NCI-H1417 (cell line): ENCODE results near the gene PROSER3.

Source experiments
- DNase-seq, 3 experiments: peaks; one replicate each; lab custom pipeline; 2025; lab: John Stamatoyannopoulos, UW

PROSER3 gene

DNA sequence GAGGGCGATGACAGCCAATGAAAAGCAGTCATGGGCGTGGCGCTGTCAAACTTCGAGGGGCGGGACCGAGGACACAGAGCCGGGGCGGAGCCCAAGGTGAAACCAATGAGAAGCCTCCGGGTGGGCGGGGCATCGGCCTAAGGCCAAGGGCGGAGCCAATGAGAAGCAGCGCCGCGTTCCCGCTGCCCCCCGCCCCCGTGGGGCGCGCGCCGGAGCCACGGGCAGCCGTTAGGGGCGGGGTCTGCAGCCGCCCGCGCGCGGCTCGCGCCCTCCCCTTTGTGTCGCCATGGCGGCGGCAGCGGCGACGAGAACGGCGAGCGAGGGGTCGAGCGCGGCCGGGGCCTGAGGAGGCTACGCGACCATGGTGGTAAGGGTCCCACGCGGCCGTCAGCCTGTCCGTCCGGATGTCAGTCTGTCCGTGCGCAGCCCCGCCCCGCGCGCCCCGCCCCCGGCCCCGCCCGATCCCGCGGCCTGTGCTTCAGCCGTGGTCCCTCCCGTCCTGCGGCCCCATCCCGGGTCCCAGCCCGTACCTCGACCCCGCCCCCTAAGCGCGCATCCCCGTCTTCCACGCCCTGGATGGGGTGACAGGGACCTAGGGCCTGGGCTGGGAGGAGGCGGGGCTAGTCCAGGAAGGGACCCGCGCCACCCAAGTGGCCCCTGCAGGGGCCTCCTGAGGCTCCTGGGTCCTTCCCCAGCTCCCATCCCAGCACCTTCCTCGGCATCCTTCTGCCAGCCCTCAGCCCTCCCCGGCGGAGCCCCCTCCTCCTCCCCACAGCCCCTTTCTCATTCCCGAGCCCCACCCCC, 17.5 kb downstream of the PROSER3 start, which contains the start of gene ARHGAP33:
Gene ARHGAP33 (plus strand): TSS at position 267 of the 804 bp plus-strand sequence. CDS start 95 bp downstream, at position 362.
- peak; percentile 96 to 100 (median 99) for DNase-seq

DNA sequence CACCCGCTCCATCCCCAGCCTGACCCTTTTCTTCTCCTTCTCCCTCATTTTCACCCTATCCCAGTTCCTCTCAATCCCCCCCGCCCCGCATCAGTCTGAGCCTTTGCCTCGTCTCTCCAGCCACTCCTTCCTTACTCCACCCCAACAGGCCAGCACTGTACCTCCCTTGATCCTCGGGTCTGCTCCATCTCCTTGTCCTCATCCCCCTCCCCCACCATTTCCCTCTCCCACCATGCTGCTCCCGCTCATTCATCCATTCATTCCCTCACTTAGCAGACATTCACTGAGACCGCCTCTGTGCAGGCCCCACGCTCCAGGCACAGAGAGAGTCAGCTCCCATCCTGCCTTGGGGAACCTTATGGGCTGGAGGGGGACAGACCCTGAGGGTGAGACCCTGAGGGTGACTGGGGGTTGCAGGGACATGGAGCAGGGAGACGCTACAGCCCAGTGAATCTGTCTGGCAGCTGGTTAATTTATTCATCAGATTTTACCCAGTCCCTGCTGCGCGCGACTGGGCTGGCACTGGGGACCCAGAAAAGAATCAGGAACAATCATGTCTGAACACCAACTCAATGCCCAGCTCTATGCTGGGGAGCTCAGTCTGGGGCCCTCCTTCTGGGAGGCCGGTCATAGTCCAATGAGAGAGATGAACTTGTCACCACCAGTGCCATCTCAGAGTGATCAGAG, 18.3 kb downstream of the PROSER3 start:
- peak in 2 of 3 experiments; percentile 44 to 45 for DNase-seq

DNA sequence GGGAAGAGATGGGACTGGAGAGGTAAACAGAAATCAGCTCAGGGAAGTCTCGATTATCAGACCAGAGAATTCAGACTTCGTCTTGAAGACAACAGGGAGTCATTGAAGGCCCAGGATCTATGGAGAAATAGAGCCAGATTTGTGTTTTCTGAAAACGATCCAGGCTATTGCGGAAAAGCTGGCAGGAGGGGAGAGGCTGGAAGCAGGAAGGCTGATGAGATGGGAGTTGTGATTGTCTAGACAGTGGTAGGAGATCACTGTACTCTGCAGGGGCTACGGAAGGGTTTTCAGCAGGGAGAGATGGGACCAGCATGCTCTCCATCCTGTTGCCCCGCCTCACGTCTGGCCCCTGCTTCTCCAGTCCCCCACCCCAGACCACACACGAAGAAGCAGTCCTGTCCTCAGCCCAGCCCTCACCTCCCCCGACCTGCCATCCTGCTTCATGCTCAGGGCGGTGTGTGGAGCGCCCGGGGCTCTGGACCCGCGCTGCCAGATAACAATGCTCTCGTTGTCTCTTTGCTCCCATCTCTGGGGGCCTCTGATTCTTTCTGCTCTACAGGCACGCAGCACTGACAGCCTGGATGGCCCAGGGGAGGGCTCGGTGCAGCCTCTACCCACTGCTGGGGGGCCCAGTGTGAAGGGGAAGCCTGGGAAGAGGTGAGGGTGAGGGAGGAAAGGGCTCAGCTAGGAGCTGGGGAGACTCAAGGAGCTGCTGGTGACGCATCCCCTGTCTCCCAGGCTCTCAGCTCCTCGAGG, 19.3 kb downstream of the PROSER3 start:
- no peak for DNase-seq

DNA sequence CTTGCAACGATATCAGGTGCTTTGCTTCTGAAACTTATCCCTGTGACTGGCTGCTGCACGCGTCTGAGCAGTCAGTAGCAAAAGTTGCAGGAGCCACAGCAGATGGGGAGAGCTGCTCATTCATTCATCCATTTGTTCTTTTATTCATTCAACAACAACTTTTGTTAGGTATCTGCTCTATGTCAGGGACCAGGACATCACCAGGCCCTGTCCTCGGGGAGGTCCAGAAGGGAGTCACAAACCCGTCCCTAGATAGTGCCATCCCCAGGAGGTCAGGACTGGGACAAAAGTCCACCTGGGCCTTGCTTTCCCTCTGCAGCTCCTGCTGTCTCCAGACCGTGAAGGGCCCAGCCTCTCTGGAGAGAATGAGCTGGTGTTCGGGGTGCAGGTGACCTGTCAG, 20.0 kb downstream of the PROSER3 start:
- no peak for DNase-seq

DNA sequence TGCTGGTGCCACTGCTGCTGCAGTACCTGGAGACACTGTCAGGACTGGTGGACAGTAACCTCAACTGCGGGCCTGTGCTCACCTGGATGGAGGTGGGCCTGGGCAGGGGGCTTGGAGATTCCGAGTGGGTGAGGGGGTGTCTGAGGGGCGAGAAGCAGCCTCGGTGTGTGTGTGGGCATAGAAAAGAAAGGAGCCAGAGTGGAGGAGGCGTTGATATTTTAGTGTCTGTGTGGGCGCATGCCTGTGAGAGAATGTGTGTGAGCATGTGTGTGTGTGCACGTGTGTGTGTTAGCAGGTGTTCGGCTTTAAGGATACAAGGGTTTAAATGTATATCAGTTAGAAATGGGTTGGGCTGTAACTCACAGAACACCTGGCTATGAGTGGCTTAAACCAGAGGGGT, 21.1 kb downstream of the PROSER3 start:
- DNase-seq = no peak

DNA sequence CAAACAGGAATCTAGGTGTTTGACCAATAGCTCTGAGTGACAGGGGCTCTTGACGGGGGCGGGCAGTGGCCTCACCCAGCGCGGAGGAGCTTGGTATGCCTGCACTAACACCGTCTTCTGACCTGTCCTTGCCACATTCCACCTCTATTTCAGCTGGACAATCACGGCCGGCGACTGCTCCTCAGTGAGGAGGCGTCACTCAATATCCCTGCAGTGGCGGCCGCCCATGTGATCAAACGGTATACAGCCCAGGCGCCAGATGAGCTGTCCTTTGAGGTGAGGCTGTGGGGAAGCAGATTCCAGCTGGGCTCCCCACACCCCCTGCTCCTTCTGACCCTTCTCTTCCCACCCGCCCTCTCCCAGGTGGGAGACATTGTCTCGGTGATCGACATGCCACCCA, 22.1 kb downstream of the PROSER3 start:
- no peak for DNase-seq

DNA sequence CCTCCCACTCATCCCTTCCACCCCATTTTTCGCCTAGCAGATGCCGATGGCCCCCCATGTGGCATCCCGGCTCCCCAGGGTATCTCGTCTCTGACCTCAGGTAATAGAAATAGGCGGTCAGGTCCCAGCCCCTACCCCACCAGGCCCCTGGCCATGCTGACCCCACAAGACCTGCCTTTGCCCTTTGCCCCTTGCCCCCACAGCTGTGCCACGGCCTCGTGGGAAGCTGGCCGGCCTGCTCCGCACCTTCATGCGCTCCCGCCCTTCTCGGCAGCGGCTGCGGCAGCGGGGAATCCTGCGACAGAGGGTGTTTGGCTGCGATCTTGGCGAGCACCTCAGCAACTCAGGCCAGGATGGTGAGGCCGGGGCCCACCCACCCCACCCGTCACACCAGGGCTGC, 22.7 kb downstream of the PROSER3 start:
- DNase-seq = no peak

DNA sequence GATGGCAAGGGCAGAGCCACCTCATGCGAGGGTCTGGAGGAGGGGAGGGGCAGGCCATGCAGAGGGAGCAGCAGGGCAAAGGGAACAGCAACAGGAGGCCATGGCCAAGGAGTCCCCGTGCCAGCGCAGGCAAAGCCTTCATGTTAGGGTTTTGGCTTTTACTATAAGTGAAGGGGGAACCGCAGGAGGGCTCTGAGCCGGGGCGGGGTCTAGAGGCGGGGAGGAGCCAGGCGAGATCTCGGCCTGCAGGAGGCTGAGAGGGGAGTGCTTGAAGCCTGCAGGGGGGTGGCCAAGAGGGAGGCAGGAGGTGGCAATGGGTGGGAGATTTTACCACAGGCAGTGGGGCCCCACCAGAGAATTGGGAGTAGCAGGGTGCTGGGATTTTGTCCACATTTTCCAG, 23.7 kb downstream of the PROSER3 start:
- DNase-seq = no peak

DNA sequence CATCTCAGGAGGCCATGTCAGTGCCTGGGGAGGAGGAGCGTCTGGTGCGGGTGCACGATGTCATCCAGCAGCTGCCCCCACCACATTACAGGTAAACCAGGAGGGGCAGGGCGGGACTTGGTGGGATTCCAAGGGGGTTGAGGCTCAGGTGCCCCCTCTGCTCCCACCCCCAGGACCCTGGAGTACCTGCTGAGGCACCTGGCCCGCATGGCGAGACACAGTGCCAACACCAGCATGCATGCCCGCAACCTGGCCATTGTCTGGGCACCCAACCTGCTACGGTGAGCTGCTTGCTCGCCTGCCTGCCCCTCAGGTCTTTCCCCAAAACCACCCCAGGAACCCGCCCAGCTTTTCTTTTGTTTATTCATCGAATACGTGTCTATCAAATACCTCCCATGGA, 24.6 kb downstream of the PROSER3 start:
- DNase-seq = no peak

DNA sequence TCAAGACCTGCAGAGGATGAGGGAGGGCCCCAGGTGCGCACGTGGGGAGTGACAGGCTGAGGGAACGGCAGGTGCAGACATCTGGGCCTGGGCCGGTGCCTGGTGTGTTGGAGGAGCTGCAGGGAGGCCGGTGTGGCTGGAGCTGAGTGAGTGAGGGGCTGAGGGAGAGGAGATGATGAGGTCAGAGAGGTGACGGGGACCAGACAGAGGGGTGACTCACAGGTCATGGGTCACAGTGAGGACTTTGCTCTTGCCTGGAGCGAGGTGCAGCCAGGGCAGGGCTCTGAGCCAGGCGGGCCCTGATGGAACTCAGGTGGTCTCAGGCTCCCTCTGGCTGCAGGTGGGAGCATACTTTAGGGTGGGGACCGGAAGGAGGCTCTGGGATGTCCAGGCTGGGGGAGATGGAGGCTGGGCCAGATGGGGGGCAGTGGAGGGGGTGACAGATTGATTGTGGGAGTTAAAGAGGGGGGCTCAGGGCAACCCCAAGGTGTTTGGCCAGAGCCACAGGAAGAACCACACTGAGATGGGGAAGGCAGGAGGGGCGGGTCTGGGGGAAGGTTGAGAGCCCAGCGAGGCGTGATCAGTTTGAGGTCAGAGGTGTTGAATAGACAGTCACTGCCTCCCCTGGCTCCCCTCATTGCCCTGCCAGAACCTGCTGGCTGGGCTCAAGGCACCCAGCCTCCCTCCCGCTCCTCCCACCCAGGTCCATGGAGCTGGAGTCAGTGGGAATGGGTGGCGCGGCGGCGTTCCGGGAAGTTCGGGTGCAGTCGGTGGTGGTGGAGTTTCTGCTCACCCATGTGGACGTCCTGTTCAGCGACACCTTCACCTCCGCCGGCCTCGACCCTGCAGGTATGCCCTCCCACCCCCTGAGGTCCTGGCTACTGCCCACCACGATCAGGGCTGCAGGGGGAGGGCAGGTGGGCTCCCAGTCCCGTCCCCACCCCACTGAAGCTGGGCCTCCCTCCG, 25.8 kb downstream of the PROSER3 start:
- DNase-seq = no peak

DNA sequence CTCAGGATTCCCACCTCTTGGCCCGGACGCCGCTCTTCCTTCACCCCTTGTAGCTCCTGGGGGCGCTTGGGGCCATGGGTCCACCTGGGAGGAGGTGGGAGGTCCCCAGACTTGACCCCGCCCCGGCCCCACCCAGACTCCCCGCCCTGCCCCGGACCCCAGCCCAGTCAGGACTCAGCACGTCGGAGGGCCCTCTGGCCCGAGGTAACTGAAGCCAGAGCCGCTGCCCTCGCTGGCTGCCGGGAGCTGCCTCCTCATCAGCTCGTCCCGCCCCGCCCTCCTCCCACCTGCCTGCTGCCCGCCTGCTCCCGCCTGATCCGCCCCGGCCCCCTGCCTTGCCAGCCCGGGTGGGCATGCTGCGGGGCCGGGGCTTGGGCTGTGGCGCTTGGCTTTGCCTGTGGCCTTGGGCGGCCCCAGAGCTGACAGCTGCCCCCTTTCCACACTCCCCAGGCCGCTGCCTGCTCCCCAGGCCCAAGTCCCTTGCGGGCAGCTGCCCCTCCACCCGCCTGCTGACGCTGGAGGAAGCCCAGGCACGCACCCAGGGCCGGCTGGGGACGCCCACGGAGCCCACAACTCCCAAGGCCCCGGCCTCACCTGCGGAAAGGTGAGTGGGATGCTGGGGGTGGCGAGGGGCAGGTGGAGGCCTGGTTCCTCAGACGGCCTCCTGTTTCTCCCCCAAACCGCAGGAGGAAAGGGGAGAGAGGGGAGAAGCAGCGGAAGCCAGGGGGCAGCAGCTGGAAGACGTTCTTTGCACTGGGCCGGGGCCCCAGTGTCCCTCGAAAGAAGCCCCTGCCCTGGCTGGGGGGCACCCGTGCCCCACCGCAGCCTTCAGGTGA, 26.7 kb downstream of the PROSER3 start:
- no peak for DNase-seq

DNA sequence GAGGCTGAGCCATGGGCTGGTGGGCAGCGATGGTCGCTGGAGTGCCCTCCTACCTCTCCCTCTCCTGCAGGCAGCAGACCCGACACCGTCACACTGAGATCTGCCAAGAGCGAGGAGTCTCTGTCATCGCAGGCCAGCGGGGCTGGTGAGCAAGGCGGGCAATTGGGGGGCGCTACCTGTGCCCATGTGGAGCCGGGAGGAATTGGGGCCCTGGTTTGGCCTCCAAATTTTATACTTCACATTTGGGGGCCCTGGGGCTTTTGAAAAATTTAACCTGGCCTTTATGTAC, 27.3 kb downstream of the PROSER3 start:
- DNase-seq = no peak

DNA sequence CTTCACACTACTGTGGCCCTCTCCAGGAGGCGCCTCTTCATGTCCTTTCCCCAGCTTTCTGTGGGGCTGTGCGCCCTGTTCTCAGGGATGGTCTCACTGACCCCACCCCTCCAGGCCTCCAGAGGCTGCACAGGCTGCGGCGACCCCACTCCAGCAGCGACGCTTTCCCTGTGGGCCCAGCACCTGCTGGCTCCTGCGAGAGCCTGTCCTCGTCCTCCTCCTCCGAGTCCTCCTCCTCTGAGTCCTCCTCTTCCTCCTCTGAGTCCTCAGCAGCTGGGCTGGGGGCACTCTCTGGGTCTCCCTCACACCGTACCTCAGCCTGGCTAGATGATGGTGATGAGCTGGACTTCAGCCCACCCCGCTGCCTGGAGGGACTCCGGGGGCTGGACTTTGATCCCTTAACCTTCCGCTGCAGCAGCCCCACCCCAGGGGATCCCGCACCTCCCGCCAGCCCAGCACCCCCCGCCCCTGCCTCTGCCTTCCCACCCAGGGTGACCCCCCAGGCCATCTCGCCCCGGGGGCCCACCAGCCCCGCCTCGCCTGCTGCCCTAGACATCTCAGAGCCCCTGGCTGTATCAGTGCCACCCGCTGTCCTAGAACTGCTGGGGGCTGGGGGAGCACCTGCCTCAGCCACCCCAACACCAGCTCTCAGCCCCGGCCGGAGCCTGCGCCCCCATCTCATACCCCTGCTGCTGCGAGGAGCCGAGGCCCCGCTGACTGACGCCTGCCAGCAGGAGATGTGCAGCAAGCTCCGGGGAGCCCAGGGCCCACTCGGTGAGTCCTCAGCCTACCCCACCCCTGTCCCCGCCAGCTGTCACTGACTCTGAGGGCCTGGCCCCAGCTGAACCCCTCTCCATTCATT, 28.6 kb downstream of the PROSER3 start:
- DNase-seq = no peak

DNA sequence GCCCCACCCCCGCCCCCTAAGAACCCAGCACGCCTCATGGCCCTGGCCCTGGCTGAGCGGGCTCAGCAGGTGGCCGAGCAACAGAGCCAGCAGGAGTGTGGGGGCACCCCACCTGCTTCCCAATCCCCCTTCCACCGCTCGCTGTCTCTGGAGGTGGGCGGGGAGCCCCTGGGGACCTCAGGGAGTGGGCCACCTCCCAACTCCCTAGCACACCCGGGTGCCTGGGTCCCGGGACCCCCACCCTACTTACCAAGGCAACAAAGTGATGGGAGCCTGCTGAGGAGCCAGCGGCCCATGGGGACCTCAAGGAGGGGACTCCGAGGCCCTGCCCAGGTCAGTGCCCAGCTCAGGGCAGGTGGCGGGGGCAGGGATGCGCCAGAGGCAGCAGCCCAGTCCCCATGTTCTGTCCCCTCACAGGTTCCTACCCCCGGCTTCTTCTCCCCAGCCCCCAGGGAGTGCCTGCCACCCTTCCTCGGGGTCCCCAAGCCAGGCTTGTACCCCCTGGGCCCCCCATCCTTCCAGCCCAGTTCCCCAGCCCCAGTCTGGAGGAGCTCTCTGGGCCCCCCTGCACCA, 29.3 kb downstream of the PROSER3 start:
- no peak for DNase-seq

DNA sequence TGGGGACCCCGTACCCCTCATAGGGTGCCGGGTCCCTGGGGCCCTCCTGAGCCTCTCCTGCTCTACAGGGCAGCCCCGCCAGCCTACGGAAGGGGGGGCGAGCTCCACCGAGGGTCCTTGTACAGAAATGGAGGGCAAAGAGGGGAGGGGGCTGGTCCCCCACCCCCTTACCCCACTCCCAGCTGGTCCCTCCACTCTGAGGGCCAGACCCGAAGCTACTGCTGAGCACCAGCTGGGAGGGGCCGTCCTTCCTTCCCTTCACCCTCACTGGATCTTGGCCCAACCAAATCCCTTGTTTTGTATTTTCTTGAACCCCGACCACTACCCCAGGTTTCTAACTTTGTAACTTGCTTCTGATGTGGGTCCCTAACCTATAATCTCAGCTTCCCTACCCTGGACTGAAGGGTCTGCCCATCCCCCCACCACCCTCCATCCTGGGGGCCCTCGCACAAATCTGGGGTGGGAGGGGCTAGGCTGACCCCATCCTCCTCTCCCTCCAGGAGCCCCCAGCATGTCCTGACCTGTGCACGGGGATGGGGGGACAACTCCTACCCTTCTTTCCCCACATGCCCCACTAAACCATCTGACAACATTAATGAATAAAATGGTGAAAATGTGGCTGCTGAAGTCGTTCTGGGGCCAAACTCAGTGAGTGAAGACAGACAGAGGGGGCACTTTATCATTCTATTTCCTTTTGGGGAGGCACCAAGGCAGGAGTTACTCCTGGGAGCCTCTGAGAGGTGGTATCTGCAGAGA, 30.4 kb downstream of the PROSER3 start:
- DNase-seq = no peak

DNA sequence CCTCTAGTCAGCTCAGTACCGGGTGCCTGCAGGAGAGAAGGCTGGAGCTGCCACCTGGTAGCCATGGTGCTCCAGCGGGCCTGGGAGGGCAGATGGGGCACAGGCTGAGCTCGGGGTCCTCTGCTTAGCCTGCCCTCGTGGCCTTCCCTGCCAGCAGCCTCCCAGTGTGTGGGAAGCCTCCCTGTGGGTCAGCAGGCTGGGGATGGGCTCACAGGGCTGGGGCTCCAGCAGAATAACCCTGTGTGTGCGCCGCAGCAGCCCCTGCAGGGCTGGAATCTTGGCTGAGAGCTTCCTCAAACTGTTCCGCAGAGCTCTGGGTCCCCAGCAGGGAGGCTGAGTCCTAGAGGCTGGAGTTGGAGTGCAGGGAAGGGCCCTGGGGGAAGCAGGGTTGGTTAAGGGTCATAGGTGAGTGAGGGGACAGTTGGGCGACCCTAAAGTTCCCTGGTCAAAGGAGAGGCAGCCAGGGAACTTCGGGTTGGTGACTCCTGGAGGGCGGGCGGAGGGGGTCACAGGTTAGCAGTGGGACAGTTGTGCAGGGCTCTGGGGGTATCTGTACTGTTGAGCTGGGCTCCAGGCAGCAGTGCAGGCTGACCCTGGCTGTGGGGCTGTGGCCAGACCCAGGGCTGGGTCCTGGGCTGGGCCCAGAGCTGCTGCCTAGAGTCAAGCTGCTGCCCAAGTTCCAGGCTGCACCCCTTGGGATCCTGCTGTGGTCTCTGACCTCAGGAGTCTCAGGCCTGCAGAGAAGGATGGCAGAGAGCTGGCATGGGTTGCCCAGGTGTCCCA, 31.4 kb downstream of the PROSER3 start:
- DNase-seq = no peak

DNA sequence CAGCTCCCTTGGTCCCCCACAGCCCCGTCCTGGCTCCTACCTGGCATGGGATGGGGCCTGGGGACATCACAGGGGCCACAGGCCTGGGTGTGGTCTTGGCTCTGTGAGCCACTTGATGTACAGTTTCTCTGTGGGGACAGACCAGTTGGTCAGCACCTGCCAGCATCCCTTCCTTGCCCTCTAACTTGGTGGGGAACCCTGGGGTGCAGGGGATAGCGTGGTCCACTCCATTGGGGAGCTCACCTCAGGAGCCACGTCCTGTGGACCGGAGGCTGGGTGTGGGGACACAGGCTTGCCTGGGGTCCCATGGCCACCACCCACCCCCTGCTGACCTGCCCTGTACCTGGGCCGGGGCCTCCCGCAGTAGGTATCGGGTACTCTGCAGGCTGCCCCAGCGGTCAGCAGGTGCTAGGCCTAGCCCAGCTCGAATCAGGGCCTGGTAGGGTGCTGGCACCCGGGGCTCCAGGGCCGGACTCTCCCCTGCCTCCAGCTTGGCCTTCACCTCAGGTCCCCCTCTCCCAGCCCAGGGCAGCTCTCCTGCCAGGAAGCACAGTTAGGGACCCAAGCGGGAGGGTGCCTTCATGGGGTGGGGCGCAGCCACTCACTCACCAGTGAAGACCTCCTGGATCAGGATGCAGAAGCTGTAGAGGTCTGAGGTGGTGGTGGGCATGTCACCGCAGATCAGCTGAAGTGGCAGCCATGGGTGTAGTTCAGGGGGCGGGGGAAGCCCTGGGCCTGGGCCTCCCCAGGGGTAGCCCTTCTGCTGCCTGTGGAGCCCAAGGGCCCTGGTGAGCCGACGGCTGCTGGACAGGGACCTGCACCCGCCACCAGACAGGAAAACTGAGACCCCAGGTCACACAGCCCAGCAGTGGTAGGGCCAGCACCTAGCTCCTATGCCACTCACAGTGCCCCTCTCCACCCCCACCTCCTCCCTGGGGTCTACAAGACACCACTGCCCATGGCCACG, 32.3 kb downstream of the PROSER3 start:
- DNase-seq = no peak
